Measurements from ENCODE around the gene CD24.
"Not testable (repeated sequence)": the region's sequence is repeated elsewhere in the genome, so short reads cannot be mapped to it uniquely, and the experiment has no call there.

CD24 gene

GRCh38 chr6:106974336-106974998 is at the start of gene CD24:
TSS of gene CD24 (minus strand) at chr6:106974729. CDS start at chr6:106974646, 83 bp downstream.
- peak; percentile 34 to 69 for DNase-seq

GRCh38 chr6:107021446-107022185 is 47.1 kb upstream of the CD24 start:
- DNase-seq: no peak

DNA sequence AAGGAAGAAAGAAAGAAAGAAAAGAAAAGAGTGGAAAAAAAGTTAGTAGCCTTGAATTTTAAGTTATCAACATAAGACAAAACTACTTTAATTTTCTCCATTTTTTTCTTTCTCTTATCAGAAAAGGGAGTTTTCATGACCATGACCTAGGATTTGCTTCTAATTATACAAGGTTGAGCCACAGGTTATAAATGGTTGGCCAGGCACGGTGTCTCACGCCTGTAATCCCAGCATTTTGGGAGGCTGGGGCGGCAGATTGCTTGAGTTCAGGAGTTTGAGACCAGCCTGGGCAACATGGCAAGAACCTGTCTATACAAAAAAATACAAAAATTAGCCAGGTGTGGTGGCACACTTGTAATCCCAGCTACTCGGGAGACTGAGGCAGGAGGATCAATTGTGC is 45.7 kb upstream of the CD24 start:
- DNase-seq: no peak

DNA sequence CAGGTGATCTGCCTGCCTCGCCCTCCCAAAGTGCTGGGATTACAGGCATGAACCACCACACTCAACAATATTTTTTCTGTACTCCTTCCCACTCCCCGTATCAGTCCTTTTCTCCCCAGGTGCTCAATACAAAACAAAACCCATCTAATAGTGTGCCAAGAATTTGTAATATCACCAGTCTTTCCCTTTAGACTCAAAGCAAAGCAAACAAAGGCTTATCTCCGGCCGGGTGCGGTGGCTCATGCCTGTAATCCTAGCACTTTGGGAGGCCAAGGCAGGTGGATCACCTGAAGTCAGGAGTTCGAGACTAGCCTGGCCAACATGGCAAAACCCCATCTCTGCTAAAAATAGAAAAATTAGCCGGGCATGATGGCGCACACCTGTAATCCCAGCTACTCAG is 45.1 kb upstream of the CD24 start:
- DNase-seq: not testable (repeated sequence)

DNA sequence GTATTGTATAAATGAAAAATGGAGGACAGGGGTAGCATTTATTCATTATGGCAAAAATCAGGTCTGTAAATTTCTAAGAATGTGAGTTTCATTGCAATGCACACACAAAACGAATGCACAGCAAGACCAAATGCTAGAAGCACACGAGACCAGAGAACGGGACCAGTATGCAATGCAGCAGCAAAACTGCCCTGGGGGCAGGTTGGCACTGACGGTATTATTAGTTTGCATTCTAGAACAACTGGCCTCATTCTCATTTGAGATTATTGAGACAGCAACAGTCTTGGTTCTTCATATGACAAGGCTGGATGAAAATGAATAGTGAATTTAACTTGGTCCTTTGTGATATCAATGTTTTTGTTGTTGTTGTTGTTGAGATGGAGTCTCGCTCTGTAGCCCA is 44.5 kb upstream of the CD24 start:
- DNase-seq: no peak

- DNase-seq: no peak
Measured at GRCh38 chr6:107009499-107009898, 35.0 kb upstream of the CD24 start.

GRCh38 chr6:106997392-106998158 is 23.0 kb upstream of the CD24 start:
- DNase-seq: peak; percentile 62 to 73

- DNase-seq: no peak
Measured at GRCh38 chr6:106995640-106996039, 21.1 kb upstream of the CD24 start.

DNA sequence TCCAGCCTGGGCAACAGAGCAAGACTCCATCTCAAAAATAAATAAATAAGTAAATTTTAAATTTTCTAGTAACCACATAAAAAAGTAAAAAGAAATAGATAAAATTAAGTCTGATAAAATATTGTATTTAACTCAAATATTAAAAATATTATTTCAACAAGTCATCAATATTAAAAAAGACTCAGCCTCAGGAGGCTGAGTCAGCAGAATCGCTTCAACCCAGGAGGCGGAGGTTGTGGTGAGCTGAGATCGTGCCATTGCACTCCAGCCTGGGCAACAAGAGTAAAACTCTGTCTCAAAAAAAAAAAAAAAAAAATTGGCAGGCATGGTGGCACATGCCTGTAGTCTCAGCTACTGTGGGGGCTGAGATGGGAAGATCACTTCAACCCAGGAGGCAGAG is 15.2 kb upstream of the CD24 start:
- not testable (repeated sequence) for DNase-seq

DNA sequence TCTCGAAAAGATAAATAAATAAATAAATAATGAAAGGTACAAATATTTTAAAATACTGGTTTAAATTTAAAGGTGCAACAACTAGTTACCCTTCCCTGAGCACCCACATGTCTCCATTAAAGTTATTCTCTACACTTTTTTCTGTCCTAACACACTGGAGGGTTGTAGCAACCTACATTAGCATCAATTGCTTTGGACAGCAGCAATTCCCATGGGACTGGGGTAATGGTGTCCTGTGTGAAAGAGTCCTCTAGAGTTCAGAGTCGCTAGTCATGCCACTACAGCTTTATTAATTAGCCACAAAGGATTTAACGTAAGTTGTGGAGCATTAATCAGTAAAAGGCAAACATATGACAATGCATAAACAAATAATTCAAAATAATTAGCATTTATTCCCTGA is 14.1 kb upstream of the CD24 start:
- no peak for DNase-seq

- no peak for DNase-seq
Measured at GRCh38 chr6:106981926-106982325, 7.4 kb upstream of the CD24 start.

DNA sequence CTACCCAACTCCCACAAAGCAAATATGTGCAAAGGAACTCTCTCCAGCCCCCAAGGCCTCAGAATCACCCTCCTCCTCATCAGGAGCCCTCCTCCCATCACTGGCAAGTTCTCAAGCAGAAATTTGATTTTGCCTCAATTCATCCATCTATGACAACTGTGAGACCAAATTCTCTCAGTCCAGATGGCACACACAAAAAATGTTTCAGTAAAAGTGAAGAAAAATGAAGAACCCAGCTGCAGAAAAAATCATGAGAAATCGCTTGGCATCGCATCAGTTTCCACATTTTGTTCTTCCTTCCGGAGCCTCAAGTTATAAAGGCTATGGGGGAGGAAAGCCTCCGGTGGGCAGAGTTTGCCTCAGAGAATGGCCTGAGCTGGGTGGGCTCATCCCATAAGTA is 6.4 kb upstream of the CD24 start:
- DNase-seq: no peak

DNA sequence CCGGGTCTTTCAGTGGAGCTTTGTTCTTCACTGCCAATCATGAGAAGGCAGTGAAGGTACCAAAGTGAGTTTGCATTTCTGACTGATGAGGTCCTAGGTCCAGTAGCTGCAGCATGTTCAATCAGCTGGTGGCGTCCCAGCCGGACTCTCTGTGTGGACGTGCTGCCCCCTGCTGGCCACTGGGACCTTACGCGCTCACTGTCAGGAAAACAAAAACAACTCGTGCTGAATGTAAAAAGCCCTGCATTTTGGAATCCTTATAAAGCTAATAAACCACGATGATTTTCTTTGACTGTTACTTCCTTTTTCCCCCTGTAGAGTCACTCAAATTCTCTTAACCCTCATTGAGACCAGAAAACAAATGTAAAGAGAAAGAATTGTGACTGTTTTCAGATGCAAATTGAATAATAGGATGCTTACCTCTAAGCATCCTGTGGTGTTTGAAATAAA is 4.9 kb upstream of the CD24 start:
- peak; percentile 70 to 82 for DNase-seq

DNA sequence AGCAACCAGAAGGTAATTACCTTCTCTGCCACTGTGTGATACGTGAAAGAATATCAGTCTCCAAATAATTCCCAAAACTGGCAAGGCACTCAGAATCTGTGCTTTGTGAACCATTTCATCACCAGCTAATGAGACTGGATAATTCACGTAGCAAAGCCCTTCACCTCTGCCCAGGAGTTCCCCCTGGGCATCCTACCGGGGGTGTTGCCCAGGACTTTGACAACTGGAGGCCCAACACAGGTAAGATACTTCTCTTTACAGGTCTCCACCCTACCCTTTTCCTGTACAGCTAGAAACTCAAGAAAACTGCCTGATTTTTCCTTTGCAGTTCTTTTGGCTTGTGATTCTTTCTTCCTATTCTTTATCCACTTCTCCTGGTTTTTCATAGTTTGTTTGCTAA is 2.7 kb upstream of the CD24 start:
- no peak for DNase-seq

- DNase-seq: no peak
Measured at GRCh38 chr6:106976270-106976669, 1.7 kb upstream of the CD24 start.

- DNase-seq: no peak
Measured at GRCh38 chr6:106975738-106976064, 1.2 kb upstream of the CD24 start.

GRCh38 chr6:106974999-106975737 is 639 bp upstream of the CD24 start:
- DNase-seq: peak; percentile 52 to 69

DNA sequence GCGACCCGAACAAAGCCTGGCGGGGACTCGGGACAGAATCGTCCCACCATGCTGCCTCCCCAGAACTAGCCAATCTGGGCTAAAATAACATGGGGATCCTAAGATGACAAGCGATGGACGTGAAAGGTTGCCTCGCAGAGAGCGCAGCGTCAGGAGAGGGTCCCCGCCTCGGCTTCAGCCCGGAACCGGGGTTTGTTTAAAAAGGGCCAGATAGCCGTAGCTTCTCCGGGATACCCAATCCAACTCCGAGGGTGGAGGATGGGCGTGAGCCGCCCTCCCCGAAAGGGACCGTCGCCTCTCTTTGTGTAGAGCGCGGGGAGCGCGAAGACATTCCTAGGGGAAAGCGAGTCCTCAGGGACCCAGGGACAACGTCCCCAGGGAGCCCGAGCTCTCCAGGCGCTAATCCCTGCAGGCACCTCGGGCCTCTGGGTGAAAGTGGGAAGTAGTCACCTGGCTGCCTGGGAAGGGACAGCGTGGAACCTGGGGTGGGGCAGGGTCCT is 643 bp downstream of the CD24 start:
- peak in 1 of 2 experiments; percentile 14 for DNase-seq

DNA sequence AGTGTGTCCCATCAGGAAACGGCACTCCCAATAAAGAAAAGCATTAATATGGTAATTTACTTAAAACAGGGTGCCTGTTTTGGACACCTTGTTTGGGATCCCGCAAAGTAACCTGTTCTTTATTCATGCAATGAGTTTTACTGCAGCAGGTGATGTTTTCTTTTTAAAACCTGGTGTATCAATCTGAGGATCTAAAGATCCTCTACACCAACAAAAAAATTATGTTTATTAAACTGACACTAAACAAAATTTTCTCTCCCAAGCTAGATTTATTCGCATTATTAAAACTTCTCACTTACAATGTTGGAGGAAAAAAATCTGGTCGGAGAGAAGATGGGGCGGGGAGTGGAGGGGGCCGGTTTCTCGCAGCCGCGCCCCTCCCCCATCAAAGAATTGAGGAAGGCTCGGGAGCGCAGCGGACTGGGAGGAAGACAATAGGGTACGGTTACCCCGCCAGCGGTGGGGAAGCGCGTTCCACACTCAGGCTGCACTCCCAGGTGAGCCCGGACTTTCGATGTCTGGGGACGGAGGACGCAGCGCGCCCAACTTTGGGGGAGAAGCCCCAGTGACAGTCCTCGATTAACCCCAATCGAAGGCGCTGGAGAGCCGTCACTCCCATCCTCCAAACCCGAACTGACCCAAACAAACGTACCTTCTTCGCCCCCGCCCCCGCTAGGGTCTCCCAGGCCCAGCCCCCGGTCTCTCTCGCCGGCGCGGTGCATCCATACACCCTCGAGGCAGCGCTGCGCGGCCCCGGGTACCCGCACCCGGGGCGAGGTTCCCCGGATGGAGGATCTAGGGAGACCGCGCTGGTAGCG is 1.3 kb downstream of the CD24 start:
- no peak for DNase-seq

- peak in 1 of 2 experiments; percentile 25 for DNase-seq
Measured at GRCh38 chr6:106972500-106972899, 2.0 kb downstream of the CD24 start.

GRCh38 chr6:106970769-106971168 is 3.8 kb downstream of the CD24 start:
- DNase-seq: not testable (repeated sequence)

Data from SHP77 (cell line).